ENCODE measurements around the gene FGD4. TPM values are rescaled to one million over a fixed set of nuclear protein-coding genes. Genes with fewer than 3 reads are reported as not detected.

FGD4 gene
- total RNA-seq, 1 experiment from 2014 or later: 54.3 TPM

DNA sequence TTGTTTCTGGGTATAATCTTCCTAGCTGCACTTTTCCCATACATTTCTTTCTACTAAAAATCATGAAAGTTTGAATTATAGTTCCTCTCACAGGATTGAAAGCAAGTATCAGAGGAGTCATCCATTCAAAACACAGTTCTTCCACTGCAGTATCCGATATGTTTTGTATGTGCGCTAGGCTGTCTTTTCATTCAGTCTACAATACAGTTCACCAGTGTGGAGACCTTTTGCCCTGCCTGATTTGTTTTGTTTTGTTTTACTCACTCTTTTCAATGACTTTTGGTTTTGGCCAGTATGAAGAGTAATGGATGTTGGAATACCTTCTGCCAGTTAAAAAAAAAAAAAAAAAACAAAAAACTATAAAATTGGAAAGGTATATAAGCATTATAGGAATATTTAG is 91.4 kb downstream of the FGD4 start:
- Histone ChIP-seq H2AFZ (ENCODE audit: low read length) (no peak overlapping the region), H3K27ac (ENCODE audit: insufficient read length, low read depth, low read length) (no peak overlapping the region), H3K4me1 (ENCODE audit: insufficient read depth, low read length) (peaks cover 6% of the 10 kb centered on the region; the same call in 1 of the 2 replicates), H3K56ac (ENCODE audit: insufficient read length, low read depth, low read length) (no peak overlapping the region), H4K8ac (replicated peaks; ENCODE audit: insufficient read length, low read depth, low read length) (no peak overlapping the region), H2BK20ac (ENCODE audit: low read depth, low read length, poor library complexity, severe bottlenecking) (no peak overlapping the region), H2BK5ac (ENCODE audit: insufficient read length, low read length) (no peak overlapping the region), H3K27me3 (ENCODE audit: insufficient read depth, low read length) (no peaks in the 10 kb centered on the region), H4K5ac (ENCODE audit: insufficient read length, low read depth, low read length) (no peak overlapping the region), H3K79me2 (ENCODE audit: insufficient read depth, low read length) (peaks cover 6% of the 10 kb centered on the region; the same call in 1 of the 2 replicates), H3K9me3 (ENCODE audit: control insufficient read depth, low read depth, low read length) (no peaks in the 10 kb centered on the region), H3K9ac (ENCODE audit: extremely low read depth, insufficient read length, low read length) (no peak overlapping the region), H4K91ac (ENCODE audit: insufficient read length, low read depth, low read length) (no peak overlapping the region), H2AK5ac (ENCODE audit: insufficient read length, low read length) (no peak overlapping the region), H3T11ph (ENCODE audit: low read length) (no peak overlapping the region), H2BK12ac (ENCODE audit: insufficient read length, low read depth, low read length) (no peak overlapping the region), H3K4me2 (ENCODE audit: insufficient read depth, insufficient read length, low read length) (no peak overlapping the region), H3K4ac (ENCODE audit: low read depth, low read length) (no peak overlapping the region), H2BK120ac (ENCODE audit: low read depth, low read length, poor library complexity, severe bottlenecking) (no peak overlapping the region), H3K18ac (ENCODE audit: insufficient read length, low read depth, low read length) (no peak overlapping the region), H3K14ac (ENCODE audit: insufficient read depth, low read length) (no peak overlapping the region), H3K23ac (ENCODE audit: insufficient read length, low read depth, low read length) (no peak overlapping the region), H4K20me1 (ENCODE audit: control insufficient read depth, insufficient read depth, insufficient read length) (no peaks in the 10 kb centered on the region), H3K79me1 (ENCODE audit: insufficient read depth, low read depth, low read length, poor library complexity, severe bottlenecking) (peaks cover 7% of the 10 kb centered on the region), H2BK15ac (ENCODE audit: low read depth, low read length) (no peak overlapping the region), H3K23me2 (ENCODE audit: insufficient read length, low read depth, low read length, poor library complexity, severe bottlenecking) (no peaks in the 10 kb centered on the region)
- peaks cover 0 to 3% (median 3%) of the 10 kb centered on the region in 3 experiments; a peak in 4 of 7 replicates for H3K36me3 Mint-ChIP-seq (ENCODE audit: insufficient read depth in 1 of 3, low read depth in 3 of 3)
- TF ChIP-seq, protein P1, sequence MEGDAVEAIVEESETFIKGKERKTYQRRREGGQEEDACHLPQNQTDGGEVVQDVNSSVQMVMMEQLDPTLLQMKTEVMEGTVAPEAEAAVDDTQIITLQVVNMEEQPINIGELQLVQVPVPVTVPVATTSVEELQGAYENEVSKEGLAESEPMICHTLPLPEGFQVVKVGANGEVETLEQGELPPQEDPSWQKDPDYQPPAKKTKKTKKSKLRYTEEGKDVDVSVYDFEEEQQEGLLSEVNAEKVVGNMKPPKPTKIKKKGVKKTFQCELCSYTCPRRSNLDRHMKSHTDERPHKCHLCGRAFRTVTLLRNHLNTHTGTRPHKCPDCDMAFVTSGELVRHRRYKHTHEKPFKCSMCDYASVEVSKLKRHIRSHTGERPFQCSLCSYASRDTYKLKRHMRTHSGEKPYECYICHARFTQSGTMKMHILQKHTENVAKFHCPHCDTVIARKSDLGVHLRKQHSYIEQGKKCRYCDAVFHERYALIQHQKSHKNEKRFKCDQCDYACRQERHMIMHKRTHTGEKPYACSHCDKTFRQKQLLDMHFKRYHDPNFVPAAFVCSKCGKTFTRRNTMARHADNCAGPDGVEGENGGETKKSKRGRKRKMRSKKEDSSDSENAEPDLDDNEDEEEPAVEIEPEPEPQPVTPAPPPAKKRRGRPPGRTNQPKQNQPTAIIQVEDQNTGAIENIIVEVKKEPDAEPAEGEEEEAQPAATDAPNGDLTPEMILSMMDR (conservative IDR thresholded peaks at IDR 0.05): no peak
- peak overlapping the region in 2 of 3 experiments; percentile 5 to 10; a peak in 2 of 7 replicates for H3K27ac Mint-ChIP-seq
- H3K4me3 Mint-ChIP-seq: no peak overlapping the region
- H3K4me1 Mint-ChIP-seq: peaks cover 13 to 16% of the 10 kb centered on the region in 2 experiments
- H3K9me3 Mint-ChIP-seq: no peaks in the 10 kb centered on the region
- no CpG with 5 or more reads among the region's 2 CpGs for WGBS (ENCODE audit: extremely low coverage, insufficient read length, low lambda C conversion rate)
- DNase-seq: no peak
- no peaks in the 10 kb centered on the region for H3K27me3 Mint-ChIP-seq (ENCODE audit: low read depth)
